Glomerular endothelial cell (primary cell): Measurements from ENCODE around the gene CEP72. TPM values are rescaled to one million over a fixed set of nuclear protein-coding genes. Genes with fewer than 3 reads are reported as not detected.
A peak's percentile ranks its signal among the peaks of the same experiment; 100 is the strongest.

ENCODE experiments used
- DNase-seq: peaks from one replicate; pipeline ENCODE4 v3.0.0-alpha.2; 2011; ENCODE audit warnings: low read depth, low spot score; ENCODE audit errors: extremely low read depth
- total RNA-seq: library from RNA; depleted of rRNA; stranded (reverse); fragments of >200 nt; gene quantifications from 2 replicates; pipeline ENCODE4 v1.2.3, GENCODE V29; 2015

CEP72 gene
- total RNA-seq, 1 donor from 2014 or later = 3.3 TPM

GRCh38 chr5:651296-652022 lies 39.3 kb downstream of the CEP72 start:
- no peak for DNase-seq

DNA sequence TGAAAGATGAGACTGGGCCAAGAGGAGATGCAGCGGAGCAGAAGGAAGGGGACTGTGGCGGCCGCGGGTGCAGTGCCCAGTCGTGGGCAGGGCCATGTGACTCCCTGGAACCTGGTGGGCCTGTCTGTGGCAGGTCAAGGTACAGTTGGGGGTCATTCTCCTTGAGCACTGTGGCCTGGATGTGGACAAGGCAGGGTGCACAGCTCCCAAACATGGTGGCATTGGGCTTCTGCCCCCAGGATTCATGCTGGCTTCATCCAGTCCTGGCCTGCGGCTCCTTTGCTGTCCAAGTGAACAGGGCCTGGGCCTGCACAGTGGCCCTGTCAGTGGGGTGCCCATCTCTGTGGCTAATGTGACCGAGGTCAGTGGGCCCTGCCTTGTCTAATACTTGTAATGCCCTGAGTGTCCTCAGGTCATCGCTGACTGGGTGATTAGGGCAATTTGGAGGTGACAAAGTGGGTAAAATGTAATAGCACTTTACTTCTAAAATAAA lies 39.9 kb downstream of the CEP72 start:
- DNase-seq = no peak

DNA sequence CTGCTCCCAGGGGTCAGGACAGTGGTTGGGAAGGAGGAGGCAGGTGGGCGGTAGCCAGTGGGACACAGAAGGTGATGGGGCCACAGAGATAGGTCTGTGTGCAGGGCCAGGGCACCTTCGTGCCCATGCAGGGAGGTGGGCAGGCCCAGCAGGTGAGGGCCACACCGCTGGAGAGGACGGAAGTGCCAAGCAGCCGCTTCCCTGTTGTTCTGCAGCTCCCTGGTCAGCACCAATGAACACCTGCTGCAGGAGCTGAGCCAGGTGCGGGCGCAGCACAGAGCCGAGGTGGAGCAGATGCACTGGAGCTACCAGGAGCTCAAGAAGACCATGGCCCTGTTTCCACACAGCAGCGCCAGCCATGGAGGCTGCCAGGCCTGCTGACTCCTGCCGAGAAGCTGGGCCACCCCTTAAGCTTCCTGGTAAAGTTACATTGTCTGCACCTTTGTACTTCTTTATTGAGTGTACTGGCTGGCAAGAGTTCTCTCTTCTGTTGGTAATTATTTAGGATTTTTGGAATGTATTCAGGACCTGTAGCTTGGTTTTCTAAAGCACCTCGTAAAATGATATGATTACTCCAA lies 40.7 kb downstream of the CEP72 start:
- no peak for DNase-seq

DNA sequence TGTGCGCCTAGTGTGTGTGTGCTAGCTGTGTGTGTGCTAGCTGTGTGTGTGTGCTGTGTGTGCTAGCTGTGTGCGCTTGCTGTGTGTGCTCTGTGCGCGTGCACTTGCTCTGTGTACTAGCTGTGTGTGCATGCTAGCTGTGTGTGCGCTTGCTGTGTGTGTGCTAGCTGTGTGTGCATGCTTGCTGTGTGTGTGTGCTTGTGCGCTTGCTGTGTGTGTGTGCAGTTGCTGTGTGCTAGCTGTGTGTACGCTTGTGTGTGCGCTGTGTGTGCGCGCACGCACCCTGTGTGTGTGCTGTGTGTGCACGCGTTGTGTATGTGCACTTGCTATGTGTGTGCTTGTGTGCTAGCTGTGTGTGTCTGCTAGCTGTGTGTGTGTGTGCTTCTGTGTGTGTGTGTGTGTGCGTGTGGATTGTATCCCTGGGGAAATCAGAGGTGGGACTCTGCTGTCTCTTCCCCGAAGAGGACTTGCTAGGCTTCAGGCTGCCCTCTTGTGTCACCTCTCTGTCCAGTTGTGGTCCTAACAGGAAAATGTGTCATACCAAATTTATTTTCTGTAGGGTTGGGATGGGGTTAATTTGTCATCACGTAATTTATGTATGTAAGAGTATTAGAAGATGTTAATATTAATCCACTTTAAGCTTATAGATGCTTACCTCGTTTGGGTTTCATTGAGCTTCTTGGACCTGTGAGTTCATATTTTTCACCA lies 42.1 kb downstream of the CEP72 start:
- no peak for DNase-seq

DNA sequence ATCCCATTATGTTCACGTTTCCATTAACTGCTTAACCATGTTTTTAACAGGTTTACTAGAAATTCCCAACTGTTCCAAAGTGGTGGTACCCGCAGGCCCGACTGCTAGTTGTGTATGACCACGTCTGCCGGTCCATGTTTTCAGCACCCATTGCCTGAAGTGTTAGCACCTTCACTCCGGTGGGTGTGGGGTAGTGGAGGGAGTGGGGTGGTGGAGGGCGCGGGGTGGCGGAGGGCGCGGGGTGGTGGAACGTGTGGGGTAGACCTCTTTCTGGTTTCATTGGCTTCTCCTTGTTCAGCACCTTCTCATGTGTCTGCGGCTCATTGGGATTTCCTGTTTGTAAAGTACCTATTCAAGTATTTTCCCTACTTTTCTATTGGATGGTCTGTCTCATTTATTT lies 43.3 kb downstream of the CEP72 start:
- no peak for DNase-seq

DNA sequence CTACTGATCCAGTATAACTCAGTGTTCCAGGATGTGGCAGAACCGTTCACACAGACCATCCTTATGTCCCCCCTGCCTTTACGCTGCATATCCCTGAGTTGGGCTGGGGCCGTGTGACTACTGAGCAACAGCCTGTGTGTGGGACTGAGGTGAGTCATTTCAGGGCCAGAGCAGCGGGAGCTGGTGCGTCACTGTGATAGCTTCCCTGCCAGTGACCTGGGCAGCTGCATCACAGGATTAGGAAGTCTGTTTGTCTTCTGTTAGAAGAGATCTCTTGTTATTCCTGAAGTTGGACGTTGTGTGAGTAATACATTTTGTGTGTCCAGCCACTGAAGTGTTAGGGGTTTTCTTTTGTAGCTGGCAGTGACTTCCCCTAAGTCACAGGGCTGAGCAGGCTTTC lies 45.4 kb downstream of the CEP72 start:
- DNase-seq = peak; percentile 61

DNA sequence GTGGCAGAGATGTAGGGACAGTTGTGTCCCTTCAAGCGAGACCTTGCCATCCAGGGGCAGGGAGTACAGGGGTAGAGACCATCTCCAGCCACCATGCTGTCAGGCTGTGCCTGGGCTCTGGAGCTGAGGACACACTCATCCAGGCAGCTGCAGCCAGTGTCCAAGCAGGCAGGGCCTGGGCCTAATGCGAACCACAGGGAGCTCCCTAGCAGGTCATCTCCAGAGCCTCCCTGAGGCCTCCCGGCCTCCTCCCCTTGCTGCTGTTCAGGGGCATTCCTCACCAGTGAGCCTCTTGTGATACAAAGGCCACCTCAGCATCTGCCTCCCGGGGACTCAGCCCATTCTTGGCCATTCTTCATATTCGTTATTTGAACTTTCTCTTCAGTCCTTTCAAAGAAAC lies 46.0 kb downstream of the CEP72 start:
- DNase-seq = no peak

DNA sequence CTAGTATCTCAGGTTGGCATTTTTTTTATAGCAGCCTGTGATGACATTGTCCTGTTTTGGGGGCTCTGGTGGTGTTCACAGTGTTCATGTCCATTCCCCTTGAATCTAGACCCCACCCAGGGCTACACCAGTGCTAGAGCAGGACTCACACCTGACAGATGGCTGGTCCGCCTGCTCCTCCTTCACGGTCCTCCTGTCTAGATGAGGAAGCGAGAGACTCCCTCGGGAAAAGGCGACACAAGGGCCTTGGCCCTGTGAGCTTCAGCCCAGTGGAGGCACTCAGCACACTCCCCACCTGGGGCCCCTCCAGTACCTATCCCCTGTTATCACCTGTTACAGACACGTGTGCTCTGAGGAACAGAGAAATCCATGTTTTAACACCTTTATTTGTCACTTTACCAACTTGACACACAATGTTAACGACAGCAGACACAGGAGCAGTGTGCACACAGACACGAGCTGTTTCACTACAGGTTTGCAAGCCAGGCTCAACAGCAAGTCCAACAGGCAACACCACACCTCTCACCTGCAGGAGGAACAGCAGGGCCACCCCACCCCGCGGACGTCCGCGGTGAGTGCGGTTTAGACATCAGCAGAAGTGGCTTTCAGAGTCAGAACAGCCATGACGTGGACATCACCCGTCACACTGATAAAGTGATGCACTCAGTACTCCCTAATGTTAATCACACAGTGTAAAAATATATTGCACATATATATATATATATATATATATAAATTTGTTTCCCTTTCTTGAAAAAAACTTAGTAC lies 47.5 kb downstream of the CEP72 start:
- DNase-seq = no peak

GRCh38 chr5:660491-661030 lies 48.4 kb downstream of the CEP72 start:
- DNase-seq = no peak

GRCh38 chr5:661891-662750 lies 50.0 kb downstream of the CEP72 start:
- DNase-seq = no peak

GRCh38 chr5:662751-663435 lies 50.8 kb downstream of the CEP72 start:
- DNase-seq = no peak

- no peak for DNase-seq
Measured at GRCh38 chr5:663436-664342, 51.5 kb downstream of the CEP72 start.

GRCh38 chr5:664343-664993 lies 52.3 kb downstream of the CEP72 start:
- no peak for DNase-seq

GRCh38 chr5:664994-665360 lies 52.8 kb downstream of the CEP72 start:
- no peak for DNase-seq

GRCh38 chr5:665541-665955 lies 53.4 kb downstream of the CEP72 start:
- no peak for DNase-seq

DNA sequence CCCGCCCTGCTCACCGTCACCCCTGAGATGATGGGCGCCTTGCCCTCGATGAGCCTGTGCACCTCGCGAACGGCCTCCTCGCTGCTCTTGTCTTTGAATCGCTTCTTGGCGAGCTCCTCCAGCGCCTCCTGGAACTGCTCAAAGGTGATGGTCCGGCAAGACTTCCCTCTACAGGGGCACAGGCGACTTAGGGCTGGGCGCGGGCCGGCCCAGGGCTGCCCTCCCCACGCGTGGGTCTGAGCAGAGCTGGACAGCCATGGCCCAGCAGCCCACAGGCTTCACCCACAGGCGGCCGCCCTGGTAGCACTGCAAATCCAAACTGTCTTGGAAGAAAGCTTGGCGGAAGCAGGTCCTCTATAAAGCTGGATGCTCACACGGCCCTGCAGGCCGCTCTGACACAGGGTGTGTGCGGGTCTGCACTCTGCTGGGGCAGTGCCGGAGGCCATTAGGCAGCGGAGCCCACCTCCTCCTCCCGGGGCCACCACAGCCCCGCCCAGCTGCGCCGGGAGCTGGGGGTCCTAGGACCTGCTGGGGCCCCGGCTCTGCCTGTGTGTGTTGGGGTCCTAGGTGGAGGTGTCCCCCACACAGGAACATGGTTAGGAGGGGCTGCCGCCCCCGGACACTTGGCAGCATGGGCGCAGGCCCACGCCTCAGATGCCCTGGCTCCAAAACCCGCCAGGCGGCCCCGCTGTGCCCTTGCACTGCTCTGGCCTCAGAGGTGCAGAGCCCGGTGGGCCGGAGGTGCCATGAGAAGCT lies 54.0 kb downstream of the CEP72 start:
- no peak for DNase-seq

DNA sequence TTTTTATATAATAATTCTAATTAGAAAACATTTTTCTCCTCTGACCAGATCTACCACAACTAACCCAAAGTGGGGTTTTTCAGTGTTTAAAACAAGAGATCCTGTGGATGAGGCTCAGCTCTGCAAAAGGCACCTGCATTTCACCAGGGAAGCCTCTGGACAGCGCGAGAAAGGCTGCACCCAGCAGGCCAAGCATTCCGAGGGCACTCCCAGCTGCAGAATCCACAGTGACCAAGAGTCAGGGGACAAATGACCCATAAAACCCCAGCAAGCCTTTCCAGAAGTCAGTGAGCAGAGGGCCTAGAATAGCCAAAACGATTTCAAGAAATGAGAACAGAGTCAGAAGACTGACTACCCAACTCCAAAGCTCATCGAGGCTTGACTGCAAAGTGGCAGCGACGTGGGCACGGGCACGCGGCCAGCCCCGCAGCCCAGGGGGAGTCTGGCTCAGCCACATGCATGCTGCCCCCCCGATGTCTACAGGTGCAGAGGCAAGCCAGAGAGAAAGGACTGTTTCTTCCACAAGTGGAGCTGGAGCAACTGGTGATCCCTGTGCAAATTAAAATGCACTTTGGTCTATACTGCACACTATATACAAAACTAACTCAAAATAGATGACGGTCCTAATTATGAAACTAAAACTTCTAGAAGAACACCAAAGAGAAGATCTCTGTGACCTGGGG lies 54.8 kb downstream of the CEP72 start:
- no peak for DNase-seq
